LNCaP clone FGC (cell line): ENCODE measurements around the gene PRKN.

Experiments
- DNase-seq: peaks from one replicate; pipeline ENCODE4 v3.0.0-alpha.2; 2011; ENCODE audit warnings: low read depth
- H3K4me3 ChIP-seq: 2 replicates; pipeline ENCODE4 v1.5.1; 2011; ENCODE audit warnings: mild to moderate bottlenecking, low read depth, low read length, control low read depth
- CTCF ChIP-seq: IDR thresholded peaks from 2 replicates; pipeline ENCODE4 v1.5.1; 2012; ENCODE audit warnings: mild to moderate bottlenecking; ENCODE audit not compliant: control insufficient read depth, insufficient read depth; ENCODE audit errors: extremely low read depth

Gene PRKN

DNA sequence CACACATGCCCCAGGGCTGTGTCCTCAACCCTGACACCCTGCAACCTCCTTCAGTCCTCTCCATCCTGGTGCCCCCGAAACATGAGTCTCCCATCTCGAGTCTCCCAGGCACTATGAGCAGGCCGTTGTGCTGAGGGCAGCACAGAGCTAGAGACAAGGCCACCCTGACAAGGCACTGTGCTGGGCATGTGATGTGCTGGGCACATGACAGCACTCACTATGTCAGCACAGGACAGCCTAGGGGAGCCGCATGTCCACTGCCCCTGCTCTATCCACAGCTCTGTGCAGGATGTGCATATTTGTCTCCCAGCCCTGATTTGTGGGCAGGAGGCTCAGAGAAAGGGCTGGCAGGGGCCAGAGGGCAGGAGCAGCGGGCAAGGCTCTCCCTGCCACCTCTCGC lies 1091.6 kb downstream of the PRKN start:
- TF ChIP-seq CTCF, result no peak
- no peak for DNase-seq
- H3K4me3 ChIP-seq, result no peak overlapping the region

DNA sequence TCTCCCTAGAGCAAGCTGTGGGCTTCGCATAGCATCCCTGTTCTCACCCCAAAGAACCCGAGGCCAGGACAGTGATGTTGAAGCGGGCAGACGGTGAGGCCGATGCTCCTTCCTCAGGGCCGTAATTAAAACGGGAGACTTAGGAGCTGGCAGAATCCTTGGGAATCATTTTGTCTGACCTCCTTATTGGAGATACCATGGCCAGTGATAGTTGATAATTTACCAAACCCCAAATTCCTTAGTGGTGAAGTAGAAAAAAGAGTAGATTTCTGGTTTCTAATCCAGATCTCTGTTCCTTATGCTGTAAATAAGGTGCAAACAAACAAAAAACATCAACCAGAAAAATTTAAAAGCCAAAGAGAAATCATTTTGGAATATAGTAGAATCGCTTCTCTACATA lies 1092.7 kb downstream of the PRKN start:
- no peak for TF ChIP-seq CTCF
- DNase-seq, result no peak
- H3K4me3 ChIP-seq, result no peak overlapping the region

DNA sequence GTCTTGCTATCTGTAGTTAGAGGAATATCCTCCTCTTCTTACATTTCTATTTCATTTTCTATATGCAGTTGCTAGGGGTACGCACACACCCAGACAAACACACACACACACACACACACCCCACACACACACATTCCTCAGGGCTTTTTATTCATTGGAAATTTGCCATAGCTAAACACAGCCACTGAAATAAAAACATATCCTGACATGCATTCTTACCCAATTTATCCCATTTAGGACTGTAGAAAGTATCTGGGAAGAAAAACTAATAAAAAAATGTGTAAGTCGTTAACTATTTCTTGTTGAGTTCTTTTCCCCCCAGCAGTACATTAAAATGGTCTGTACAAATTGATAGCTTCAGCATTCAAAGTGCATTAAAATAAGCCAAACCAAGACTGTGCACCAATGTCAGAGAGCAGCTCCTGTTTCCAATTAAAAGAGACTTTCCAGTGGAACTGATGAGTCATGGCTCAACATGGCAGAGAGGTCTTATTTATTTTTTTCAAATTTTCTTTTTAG lies 1095.8 kb downstream of the PRKN start:
- no peak overlapping the region for H3K4me3 ChIP-seq
- no peak for DNase-seq
- no peak for TF ChIP-seq CTCF

DNA sequence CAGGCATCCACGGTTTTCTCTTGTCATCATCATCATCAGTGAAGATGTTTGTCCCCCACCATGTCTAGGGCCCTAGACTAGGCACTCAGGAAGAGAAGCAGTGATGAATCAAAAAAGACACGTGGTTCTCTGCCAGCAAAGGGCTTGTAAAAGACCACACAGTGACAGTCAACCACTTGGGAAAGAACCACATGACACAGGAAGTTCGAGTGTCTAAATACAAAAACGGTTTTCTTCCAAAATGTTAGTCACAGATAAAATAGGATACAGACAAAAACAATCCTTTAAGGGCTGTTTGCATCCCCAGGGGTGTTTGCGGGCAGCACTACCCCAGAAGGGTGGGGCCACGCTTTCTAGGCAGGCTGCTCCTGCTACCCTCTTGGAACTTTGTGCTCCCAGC lies 1096.9 kb downstream of the PRKN start:
- no peak for DNase-seq
- no peak overlapping the region for H3K4me3 ChIP-seq
- TF ChIP-seq CTCF, result no peak

DNA sequence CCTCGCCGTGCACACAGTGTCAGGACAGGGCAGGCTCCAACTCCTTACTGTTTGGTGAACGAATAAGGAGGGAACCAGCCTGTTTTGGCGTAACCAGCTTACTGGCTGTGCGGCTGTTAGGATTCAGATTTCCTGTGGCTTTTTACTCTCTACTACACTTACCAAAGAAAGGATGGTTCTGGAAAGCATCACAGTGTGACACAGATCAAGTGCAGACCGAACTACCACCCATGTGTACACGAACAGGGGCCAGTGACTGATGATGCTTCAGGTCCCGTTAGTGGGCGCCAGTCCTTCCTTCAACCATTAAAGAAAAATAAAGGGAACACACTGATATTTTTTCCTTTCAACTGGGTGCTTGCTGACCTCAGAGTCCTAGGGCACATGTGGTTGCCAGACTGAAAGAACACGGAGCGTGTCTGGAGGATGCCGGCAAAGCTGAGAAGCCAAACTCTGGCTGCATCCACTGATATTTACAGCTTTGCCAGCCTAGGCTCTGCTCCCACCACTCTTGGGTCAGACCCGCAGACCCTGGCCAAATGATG lies 1101.4 kb downstream of the PRKN start:
- no peak for DNase-seq
- no peak for TF ChIP-seq CTCF
- H3K4me3 ChIP-seq, result no peak overlapping the region

- DNase-seq, result no peak
These were observed 1103.5 kb downstream of the PRKN start for GRCh38 chr6:161624111-161624510.

More at GRCh38 chr6:161624111-161624510, 1103.5 kb downstream of the PRKN start:
- no peak overlapping the region for H3K4me3 ChIP-seq
- TF ChIP-seq CTCF, result no peak
